Stimulated activated CD4-positive, alpha-beta T cell treated with anti-CD3 and anti-CD28 coated beads, Interleukin-4, amount 100 ng/mL, for 24 hours (primary cell): ENCODE measurements around the gene EVI2B.
"Not testable (repeated sequence)": the region's sequence is repeated elsewhere in the genome, so short reads cannot be mapped to it uniquely, and the experiment has no call there.

ENCODE experiments used
- DNase-seq: peaks from one replicate; pipeline ENCODE4 v3.0.0-alpha.2; 2020

Gene EVI2B

DNA sequence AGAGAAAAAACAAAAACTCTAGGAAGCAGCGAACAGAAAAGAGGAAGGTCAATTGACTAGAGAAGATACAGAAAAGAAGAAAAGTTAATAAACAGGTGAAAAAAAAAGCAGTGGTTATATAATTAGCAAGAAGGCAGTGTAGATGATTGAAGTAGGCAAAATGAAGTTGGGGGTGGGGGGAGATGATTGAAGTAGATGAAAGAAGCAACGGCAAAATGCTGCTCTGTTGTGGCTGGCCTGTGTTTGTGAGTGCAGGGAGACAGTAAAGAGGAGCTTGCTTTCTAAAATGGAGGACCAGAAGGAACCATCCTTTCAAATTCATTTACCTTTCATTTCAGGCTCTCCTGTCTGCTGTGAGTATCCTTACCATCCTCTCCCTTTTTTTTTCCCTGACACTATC lies 3.6 kb downstream of the EVI2B start:
- peak; percentile 44 for DNase-seq

DNA sequence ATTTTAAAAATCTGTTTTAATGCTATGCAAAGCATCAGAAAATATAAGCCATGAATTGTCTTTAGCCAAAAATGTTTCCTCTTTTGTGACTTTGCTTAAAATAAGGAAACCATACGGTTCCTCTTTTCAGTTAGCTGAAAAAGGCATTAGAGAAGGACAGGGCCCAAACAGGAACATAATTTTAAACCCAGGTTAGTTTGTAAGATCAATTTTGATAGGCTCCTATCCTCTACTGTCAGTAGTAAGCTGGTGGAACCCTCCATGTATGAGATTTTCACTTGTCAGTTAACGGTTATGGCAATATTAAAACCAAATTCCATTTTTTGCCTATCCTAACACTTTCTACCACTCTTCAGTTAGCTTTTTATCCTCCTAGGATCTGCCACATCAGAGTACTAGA lies 4.3 kb downstream of the EVI2B start:
- DNase-seq: no peak

DNA sequence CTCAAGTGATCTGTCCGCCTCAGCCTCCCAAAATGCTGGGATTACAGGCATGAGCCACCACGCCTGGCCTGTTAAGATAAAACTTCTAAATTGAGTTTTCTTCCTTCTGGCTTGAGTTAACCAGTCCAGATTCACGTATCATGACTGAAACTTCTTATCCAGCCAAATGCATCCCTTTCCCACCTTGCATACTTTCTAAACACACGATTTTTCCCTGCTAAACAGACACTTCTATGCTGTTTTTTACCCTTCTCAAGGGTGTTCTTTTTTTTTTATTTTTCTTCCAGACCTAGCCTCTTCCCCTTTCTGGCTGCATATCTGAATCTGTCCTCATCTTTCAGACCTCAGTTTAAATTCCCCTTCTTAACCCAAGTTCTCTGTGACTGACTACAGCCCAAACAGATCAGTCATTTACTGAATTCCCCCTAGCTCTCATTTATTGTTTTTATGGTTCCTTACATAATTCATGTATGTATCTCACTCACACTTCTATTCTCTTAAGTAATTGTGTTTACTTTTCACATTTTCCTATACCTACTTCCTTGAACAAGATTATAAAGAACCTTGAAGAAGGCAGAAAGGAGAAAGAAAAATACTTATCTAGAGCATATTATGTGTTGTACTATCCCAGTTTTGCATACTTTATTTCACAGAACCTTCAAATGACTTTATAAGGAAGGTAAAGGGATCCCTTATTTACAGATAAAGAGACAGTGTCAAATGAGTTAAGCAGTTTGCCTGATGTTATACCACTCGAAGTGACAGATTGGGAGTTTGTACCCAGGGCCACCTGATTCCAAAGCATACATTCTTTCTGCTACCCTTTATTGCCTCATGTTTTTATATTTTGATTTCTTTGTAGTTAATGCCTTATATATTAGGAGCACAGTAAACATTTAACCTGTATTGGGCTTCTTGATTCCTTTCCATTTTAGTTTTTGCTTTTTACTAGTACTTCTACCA lies 5.2 kb downstream of the EVI2B start:
- no peak for DNase-seq

GRCh38 chr17:31307640-31308039 lies 6.2 kb downstream of the EVI2B start:
- DNase-seq: no peak

DNA sequence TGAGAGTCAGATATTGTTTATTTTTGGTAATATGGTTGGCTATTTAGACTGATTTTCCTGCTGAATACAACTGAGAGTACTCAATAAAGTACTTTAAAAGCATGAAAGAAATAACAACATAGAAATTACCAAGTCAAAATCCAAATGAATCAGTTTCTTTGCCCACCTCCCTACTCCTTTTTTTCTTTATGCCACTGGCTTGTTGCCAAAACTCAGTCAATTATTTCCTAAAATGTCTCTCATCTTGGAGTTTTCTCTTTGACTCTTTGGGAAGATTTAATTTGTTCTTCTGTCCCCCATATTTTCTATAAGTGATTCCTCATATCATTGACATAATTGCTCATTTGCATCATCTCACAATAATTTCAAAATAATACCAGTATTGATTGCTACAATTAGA lies 14.2 kb downstream of the EVI2B start:
- no peak for DNase-seq

DNA sequence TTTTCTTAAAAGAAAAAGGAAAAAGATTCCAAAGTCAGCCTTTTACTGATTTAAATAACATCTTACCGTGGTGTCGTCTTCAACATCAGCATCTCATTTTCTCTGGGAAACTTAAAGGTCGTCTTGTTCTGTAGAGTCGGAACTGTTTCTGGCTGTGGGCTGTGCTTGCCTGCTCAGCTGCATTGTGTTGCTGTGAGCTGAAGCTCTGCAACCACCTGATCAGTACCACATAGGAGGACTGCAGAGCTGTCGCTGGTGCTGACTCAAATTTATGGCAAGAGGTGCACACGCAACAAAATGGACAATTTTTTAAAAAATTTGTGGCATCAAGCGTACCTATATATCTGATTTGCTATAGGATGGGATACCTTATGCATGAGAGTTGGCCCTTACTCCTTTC lies 16.8 kb downstream of the EVI2B start, which contains the start of gene OMG:
OMG (minus strand) TSS at position 150 of the 400 bp plus-strand sequence. CDS start 908 bp downstream, outside the sequence.
- no peak for DNase-seq

GRCh38 chr17:31296142-31296541 lies 17.7 kb downstream of the EVI2B start:
- no peak for DNase-seq

GRCh38 chr17:31295489-31295871 lies 18.4 kb downstream of the EVI2B start:
- no peak for DNase-seq

DNA sequence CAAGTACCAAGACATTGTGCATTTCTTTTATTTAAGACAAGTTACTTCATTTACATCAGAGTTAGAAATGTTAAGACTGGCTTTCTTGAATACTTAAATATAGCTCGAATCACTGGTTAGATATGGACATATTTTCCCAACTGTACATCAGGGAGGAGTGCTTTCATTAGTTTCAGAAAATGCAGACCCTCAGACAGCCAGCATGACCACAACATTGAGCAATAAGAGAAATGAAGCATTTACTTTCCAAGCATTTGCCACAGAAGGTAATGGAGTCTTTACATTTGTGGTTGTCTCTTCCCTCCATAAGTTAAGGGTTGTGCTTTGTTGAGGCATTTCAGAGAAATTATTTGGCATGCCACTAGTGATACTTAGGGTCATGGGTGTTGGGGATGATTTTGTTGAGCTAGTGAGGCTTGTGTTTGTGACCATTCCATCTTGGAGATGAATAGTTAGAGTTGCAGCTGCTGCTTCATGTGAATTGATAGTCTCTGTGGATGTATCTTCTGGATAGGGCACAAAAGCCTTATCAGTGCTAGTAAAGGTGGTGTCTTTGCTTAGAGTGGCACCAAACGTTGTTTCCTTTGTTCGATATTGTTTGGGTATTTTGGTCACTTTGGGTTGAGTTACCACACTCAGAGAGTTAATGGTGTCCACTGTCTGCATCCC lies 18.9 kb downstream of the EVI2B start:
- no peak for DNase-seq

DNA sequence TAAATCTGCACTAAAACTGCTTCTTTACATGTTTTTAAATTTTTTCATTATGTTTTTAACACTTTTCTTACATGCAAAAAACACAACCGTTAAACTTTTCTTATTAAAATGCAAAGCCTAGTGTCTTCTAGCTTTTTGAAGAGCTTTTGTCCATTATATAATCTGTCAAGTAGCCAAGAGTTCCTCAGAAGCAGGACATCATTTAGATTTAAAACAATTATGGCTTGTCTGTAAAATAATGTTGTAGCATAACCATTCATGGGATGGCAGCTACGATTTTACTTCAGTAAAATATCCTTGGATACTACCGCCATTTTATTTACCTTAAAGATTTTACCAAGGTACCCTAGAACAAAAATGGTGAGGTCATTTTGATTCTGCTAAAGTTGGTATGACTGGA lies 19.6 kb downstream of the EVI2B start:
- DNase-seq: no peak

- DNase-seq: no peak
Observed at GRCh38 chr17:31293581-31293980, 20.3 kb downstream of the EVI2B start.

GRCh38 chr17:31291820-31292219 lies 22.0 kb downstream of the EVI2B start:
- DNase-seq: no peak

- no peak for DNase-seq
Observed at GRCh38 chr17:31289790-31290189, 24.1 kb downstream of the EVI2B start.

GRCh38 chr17:31287932-31288331 lies 25.9 kb downstream of the EVI2B start:
- not testable (repeated sequence) for DNase-seq

DNA sequence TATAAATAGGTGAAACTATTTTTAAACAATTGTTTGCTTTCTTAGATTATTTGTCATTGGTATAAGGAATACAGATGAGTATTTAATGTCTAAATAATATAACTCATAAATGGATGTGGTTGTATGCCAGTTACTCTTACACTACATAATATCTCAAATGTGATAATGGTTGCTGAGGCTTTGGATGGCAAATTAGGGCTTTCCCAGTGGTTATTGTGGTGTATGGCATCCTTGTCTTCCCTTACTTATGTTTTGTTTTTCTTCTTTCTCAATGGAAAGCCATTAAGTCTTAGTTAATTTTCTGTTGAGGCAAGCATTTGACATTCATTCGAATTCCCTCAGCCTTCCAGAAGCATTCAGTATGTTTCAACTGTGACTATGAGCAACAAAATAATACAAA lies 27.3 kb downstream of the EVI2B start:
- no peak for DNase-seq

DNA sequence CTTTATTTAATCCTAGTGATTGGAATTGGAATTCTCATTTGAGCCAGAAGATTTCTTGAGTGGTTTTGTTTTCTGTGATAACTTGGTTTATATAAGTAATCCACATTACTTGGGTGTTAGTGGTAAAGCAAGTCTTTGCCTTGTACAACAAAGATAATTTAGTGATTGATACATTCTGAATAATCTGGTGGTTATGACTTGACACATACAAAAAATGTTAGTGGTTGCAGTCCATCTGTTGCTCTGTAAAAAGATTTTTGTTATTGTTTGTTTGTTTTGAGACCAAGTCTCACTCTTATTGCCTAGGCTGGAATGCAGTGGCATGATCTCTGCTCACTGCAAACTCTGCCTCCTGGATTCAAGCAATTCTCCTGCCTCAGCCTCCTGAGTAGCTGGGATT lies 30.0 kb downstream of the EVI2B start:
- DNase-seq: no peak

- no peak for DNase-seq
Observed at GRCh38 chr17:31281061-31281460, 32.8 kb downstream of the EVI2B start.

DNA sequence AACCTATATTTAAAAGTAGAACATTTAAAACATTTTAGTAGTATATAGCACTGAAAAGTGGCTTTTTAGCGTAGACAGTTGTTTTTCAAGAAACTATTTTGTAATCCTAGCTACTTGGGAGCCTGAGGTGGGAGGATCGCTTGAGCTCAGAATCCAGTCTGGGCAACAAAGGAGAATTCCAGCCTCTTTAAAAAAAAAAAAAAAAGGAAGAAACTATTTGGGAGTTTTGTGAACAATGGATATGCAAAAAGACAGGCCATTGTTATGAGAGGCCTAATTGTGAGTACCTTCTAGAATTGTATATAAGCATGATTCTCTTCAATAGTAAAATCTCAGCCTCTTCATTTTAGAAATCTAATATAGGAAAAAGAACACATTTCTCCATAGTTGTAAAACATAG lies 34.5 kb downstream of the EVI2B start:
- no peak for DNase-seq

DNA sequence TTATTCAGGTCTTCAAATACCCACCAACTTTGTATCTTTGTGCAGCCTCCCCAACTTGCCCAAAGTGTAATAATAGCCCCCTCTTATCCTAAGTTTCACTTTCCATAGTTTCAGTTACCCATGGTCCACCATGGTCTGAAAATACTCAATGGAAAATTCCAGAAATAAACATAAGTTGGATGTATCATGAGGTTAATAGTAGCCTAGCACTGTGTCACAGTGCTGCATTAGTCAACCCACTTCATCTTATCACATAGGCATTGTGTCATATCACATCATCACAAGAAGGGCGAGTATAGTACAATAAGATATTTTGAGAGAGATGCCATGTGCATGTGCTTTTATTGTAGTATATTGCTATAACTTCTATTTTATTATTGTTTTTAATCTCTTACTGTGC lies 38.7 kb downstream of the EVI2B start:
- DNase-seq: no peak

GRCh38 chr17:31274252-31274651 lies 39.6 kb downstream of the EVI2B start:
- DNase-seq: no peak

DNA sequence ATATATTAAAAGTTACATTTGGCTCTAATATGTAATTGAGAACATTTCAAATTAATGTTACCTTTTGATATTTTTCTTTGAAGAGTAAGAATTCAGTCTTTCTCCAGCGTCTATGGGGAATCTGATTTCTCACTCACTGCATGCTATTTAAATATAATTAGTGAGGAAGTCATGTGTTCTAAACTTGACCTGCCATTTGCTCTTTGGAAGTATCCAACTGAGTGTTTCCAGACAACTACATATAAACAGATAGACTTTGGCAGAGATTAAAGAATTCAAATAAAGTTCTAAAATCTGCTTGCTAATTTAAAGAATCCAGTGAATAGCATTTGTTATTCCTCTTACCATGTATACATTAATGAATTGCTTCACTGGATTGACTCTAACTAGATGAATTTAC lies 40.3 kb downstream of the EVI2B start:
- DNase-seq: no peak

GRCh38 chr17:31272803-31273202 lies 41.1 kb downstream of the EVI2B start:
- no peak for DNase-seq

DNA sequence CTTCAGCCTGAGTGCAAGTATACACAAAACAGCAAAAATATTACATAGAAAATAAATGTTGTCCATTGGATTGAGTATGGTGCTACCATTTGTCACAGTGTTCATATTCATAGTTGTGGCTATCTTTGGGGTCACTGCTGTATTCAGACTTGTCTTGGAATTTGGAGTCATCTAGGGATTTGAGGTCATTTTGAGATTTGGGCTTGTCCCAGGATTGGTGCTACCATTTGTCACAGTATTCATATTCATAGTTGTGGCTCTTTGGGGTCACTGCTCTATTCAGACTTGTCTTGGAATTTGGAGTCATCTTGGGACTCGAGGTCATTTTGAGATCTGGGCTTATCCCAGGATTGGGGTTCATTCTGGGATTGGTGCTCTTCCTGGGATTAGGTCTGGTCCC lies 41.6 kb downstream of the EVI2B start:
- DNase-seq: no peak

- no peak for DNase-seq
Observed at GRCh38 chr17:31269578-31269983, 44.3 kb downstream of the EVI2B start.
